Measurements from ENCODE around the gene NOM1. TPM values are rescaled to one million over a fixed set of nuclear protein-coding genes. Genes with fewer than 3 reads are reported as not detected.
A peak's percentile ranks its signal among the peaks of the same experiment; 100 is the strongest.

Gene NOM1
- total RNA-seq, 1 experiment from 2014 or later = 31.7 TPM

DNA sequence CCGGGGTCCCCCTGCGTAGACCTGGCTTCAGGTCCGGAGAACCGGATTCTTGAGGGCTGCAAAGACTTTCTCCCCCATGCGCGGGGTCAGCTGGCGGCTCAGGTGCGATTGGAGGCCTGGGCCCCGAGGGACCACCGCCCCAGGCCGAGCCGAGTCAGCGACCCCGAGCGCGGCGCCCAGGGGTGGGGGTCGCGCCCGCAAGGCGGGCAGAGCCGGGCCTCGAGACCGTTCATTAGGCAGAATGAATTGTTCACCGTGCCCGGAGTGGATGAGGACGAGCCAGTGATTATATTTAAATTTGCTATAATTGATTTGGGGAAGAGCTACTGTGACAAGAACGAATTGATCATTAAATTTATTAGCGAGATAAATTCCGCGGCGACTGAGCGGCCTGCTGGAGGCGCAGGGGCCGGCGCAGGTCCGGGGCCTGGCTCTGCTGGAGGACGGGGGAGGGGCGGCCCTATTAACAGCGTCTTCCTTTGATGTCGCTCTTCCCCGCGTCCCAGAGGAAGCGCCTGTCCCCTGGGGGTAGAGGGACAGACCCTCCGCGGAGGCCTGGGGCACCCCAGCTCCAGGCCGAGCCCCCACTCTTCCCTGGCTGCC lies 53.4 kb downstream of the NOM1 start:
- WGBS (ENCODE audit: extremely low coverage, insufficient read length, low lambda C conversion rate) = no CpG with 5 or more reads among the region's 47 CpGs
- Mint-ChIP-seq H3K27me3 (ENCODE audit: low read depth) (peaks cover 96% of the 10 kb centered on the region), H3K4me1 (peaks cover 12 to 29% of the 10 kb centered on the region in 2 experiments), H3K36me3 (ENCODE audit: insufficient read depth in 1 of 3, low read depth in 3 of 3) (no peaks in the 10 kb centered on the region; a peak in 1 of 7 replicates), H3K4me3 (peak overlapping the region in 1 of 2 experiments; percentile 69; a peak in 1 of 5 replicates), H3K27ac (no peak overlapping the region), H3K9me3 (peaks cover 0 to 9% of the 10 kb centered on the region in 2 experiments; a peak in 2 of 5 replicates)
- H3K23ac ChIP-seq (ENCODE audit: insufficient read length, low read depth, low read length) = no peak overlapping the region
- H2AK5ac ChIP-seq (ENCODE audit: insufficient read length, low read length) = no peak overlapping the region
- no peak overlapping the region for H3K56ac ChIP-seq (ENCODE audit: insufficient read length, low read depth, low read length)
- H4K5ac ChIP-seq (ENCODE audit: insufficient read length, low read depth, low read length) = no peak overlapping the region
- no peak overlapping the region for H2BK15ac ChIP-seq (ENCODE audit: low read depth, low read length)
- no peaks in the 10 kb centered on the region for H3K79me2 ChIP-seq (ENCODE audit: insufficient read depth, low read length)
- H3K4ac ChIP-seq (ENCODE audit: low read depth, low read length) = no peak overlapping the region
- H3K79me1 ChIP-seq (ENCODE audit: insufficient read depth, low read depth, low read length, poor library complexity, severe bottlenecking) = no peaks in the 10 kb centered on the region
- H4K91ac ChIP-seq (ENCODE audit: insufficient read length, low read depth, low read length) = no peak overlapping the region
- H3K4me1 ChIP-seq (ENCODE audit: insufficient read depth, low read length) = 0 out of 2 replicates have a peak, but pooled peaks cover 4% of the 10 kb centered on the region
- TF ChIP-seq, protein P1, sequence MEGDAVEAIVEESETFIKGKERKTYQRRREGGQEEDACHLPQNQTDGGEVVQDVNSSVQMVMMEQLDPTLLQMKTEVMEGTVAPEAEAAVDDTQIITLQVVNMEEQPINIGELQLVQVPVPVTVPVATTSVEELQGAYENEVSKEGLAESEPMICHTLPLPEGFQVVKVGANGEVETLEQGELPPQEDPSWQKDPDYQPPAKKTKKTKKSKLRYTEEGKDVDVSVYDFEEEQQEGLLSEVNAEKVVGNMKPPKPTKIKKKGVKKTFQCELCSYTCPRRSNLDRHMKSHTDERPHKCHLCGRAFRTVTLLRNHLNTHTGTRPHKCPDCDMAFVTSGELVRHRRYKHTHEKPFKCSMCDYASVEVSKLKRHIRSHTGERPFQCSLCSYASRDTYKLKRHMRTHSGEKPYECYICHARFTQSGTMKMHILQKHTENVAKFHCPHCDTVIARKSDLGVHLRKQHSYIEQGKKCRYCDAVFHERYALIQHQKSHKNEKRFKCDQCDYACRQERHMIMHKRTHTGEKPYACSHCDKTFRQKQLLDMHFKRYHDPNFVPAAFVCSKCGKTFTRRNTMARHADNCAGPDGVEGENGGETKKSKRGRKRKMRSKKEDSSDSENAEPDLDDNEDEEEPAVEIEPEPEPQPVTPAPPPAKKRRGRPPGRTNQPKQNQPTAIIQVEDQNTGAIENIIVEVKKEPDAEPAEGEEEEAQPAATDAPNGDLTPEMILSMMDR (conservative IDR thresholded peaks at IDR 0.05) = no peak
- H4K8ac ChIP-seq (replicated peaks; ENCODE audit: insufficient read length, low read depth, low read length) = no peak overlapping the region
- H3K18ac ChIP-seq (ENCODE audit: insufficient read length, low read depth, low read length) = no peak overlapping the region
- H3K23me2 ChIP-seq (ENCODE audit: insufficient read length, low read depth, low read length, poor library complexity, severe bottlenecking) = no peaks in the 10 kb centered on the region
- H3K9me3 ChIP-seq (ENCODE audit: control insufficient read depth, low read depth, low read length) = no peaks in the 10 kb centered on the region
- H2BK120ac ChIP-seq (ENCODE audit: low read depth, low read length, poor library complexity, severe bottlenecking) = no peak overlapping the region
- peaks cover 90% of the 10 kb centered on the region for H3K27me3 ChIP-seq (ENCODE audit: insufficient read depth, low read length)
- no peak overlapping the region for H2BK5ac ChIP-seq (ENCODE audit: insufficient read length, low read length)
- H3K9ac ChIP-seq (ENCODE audit: extremely low read depth, insufficient read length, low read length) = no peak overlapping the region
- H2BK12ac ChIP-seq (ENCODE audit: insufficient read length, low read depth, low read length) = no peak overlapping the region
- no peak overlapping the region for H2BK20ac ChIP-seq (ENCODE audit: low read depth, low read length, poor library complexity, severe bottlenecking)
- no peaks in the 10 kb centered on the region for H4K20me1 ChIP-seq (ENCODE audit: control insufficient read depth, insufficient read depth, insufficient read length)
- no peak overlapping the region for H3K14ac ChIP-seq (ENCODE audit: insufficient read depth, low read length)
- no peak overlapping the region for H3K4me2 ChIP-seq (ENCODE audit: insufficient read depth, insufficient read length, low read length)
- DNase-seq = peak; percentile 71
- H3T11ph ChIP-seq (ENCODE audit: low read length) = no peak overlapping the region
- H3K27ac ChIP-seq (ENCODE audit: insufficient read length, low read depth, low read length) = no peak overlapping the region
- H2AFZ ChIP-seq (ENCODE audit: low read length) = no peak overlapping the region

Measured in H9 (cell line).